Measurements from ENCODE around the gene PTCHD1. TPM values are rescaled to one million over a fixed set of nuclear protein-coding genes. Genes with fewer than 3 reads are reported as not detected.

Gene PTCHD1
- polyA plus RNA-seq, 1 of the 3 experiments (the other 2 are of a cell fraction), result not detected

GRCh38 chrX:23364416-23364815 is 29.8 kb downstream of the PTCHD1 start:
- Histone ChIP-seq H3K9me3 (no peaks in the 10 kb centered on the region), H3K4me1 (ENCODE audit: control insufficient read depth in 1 of 2, insufficient read depth in 2 of 2, low read depth in 1 of 2, low read length in 1 of 2) (no peaks in the 10 kb centered on the region), H3K27ac (ENCODE audit: low read depth in 2 of 2, low read length in 1 of 2) (no peak overlapping the region), H3K79me2 (ENCODE audit: insufficient read depth) (no peaks in the 10 kb centered on the region), H3F3A (replicated peaks; ENCODE audit: insufficient read depth) (no peaks in the 10 kb centered on the region), H3K27me3 (ENCODE audit: insufficient read depth) (peaks cover 12% of the 10 kb centered on the region), H3K9ac (no peak overlapping the region), H2AFZ (ENCODE audit: low read depth) (no peak overlapping the region), H3K4me3 (ENCODE audit: low read depth in 2 of 2, low read length in 1 of 2) (no peak overlapping the region), H3K4me2 (no peak overlapping the region), H4K20me1 (ENCODE audit: insufficient read depth) (no peaks in the 10 kb centered on the region), H3K9me2 (no peaks in the 10 kb centered on the region), H3K36me3 (replicated peaks in 1 of 2; ENCODE audit: control insufficient read depth in 1 of 2, insufficient read depth in 2 of 2, low read length in 1 of 2) (no peaks in the 10 kb centered on the region)
- 8% methylated on average over 2 of the region's 3 CpGs for WGBS (ENCODE audit: low lambda C conversion rate)
- POLR2A ChIA-PET, result no interaction called here
- DNase-seq, result no peak
- CTCF ChIA-PET, result no interaction called here
- TF ChIP-seq, protein P1, sequence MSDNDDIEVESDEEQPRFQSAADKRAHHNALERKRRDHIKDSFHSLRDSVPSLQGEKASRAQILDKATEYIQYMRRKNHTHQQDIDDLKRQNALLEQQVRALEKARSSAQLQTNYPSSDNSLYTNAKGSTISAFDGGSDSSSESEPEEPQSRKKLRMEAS (IDR thresholded peaks at IDR 0.05; ENCODE audit: low read depth), result no peak
- TF ChIP-seq RFX5 (IDR thresholded peaks at IDR 0.05; ENCODE audit: low read length), result no peak
- no peak for TF ChIP-seq GATA2 (CRISPR knock-in tag; IDR thresholded peaks at IDR 0.05)
- TF ChIP-seq MXI1 (IDR thresholded peaks at IDR 0.05; ENCODE audit: low read depth, low read length), result no peak
- TF ChIP-seq POLR2AphosphoS5 (IDR thresholded peaks at IDR 0.05; ENCODE audit: low read depth, low read length), result no peak
- TF ChIP-seq NFIC (IDR thresholded peaks at IDR 0.05; ENCODE audit: borderline replicate concordance), result no peak
- no peak for TF ChIP-seq FOSL2 (IDR thresholded peaks at IDR 0.05; ENCODE audit: borderline replicate concordance, low read depth)
- no peak for TF ChIP-seq CTCF (IDR thresholded peaks at IDR 0.05)
- no peak for TF ChIP-seq FOXJ3 (CRISPR knock-in tag; IDR thresholded peaks at IDR 0.05)
- no peak for TF ChIP-seq SIN3A (IDR thresholded peaks at IDR 0.05; ENCODE audit: borderline replicate concordance, low read depth, low read length)

DNA sequence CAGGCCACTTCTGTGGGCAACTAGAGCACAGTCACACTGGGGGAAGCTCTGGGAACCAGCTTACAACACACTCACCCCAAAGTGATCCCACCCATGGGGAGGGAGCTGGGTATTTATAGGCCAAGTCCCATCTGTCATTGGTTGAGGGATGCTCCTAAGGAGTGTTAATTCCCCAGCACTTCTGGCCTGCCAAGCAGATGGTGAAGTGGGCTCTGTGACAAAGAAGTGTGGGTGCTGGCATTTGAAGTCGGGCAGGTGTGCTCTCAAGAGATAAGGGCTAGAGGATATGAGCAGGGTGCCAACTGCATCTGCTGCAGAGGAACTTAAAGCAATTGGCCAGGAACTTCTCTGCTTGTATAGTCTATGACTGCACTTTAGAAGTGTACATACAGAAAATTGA is 30.9 kb downstream of the PTCHD1 start:
- no peak for DNase-seq
- H2AFZ ChIP-seq (ENCODE audit: low read depth), result no peak overlapping the region
- H3K27ac ChIP-seq (ENCODE audit: low read depth in 2 of 2, low read length in 1 of 2), result no peak overlapping the region
- no peaks in the 10 kb centered on the region for H3F3A ChIP-seq (replicated peaks; ENCODE audit: insufficient read depth)
- no peak overlapping the region for H3K9ac ChIP-seq
- H3K27me3 ChIP-seq (ENCODE audit: insufficient read depth), result peaks cover 20% of the 10 kb centered on the region
- H3K79me2 ChIP-seq (ENCODE audit: insufficient read depth), result no peaks in the 10 kb centered on the region
- no peaks in the 10 kb centered on the region for H3K9me3 ChIP-seq
- H3K9me2 ChIP-seq, result no peaks in the 10 kb centered on the region
- H3K4me2 ChIP-seq, result no peak overlapping the region
- H4K20me1 ChIP-seq (ENCODE audit: insufficient read depth), result no peaks in the 10 kb centered on the region
- CTCF ChIA-PET, result interaction anchor here (1.0 kb wide), 1 partner anchor 48 kb away, joined by 3 read pairs; no protein-coding TSS in a partner anchor
- WGBS (ENCODE audit: low lambda C conversion rate), result 15% methylated on average over 1 of the region's 1 CpG
- H3K36me3 ChIP-seq (replicated peaks in 1 of 2; ENCODE audit: control insufficient read depth in 1 of 2, insufficient read depth in 2 of 2, low read length in 1 of 2), result no peaks in the 10 kb centered on the region
- no peaks in the 10 kb centered on the region for H3K4me1 ChIP-seq (ENCODE audit: control insufficient read depth in 1 of 2, insufficient read depth in 2 of 2, low read depth in 1 of 2, low read length in 1 of 2)
- H3K4me3 ChIP-seq (ENCODE audit: low read depth in 2 of 2, low read length in 1 of 2), result no peak overlapping the region
- POLR2A ChIA-PET, result no interaction called here
- TF ChIP-seq RAD21 (IDR thresholded peaks at IDR 0.05; ENCODE audit: low read length), result no peak
- no peak for TF ChIP-seq SIN3A (IDR thresholded peaks at IDR 0.05; ENCODE audit: borderline replicate concordance, low read depth, low read length)
- TF ChIP-seq POLR2AphosphoS5 (IDR thresholded peaks at IDR 0.05; ENCODE audit: low read depth, low read length), result no peak
- no peak for TF ChIP-seq TAF1 (IDR thresholded peaks at IDR 0.05; ENCODE audit: borderline replicate concordance, low read depth, low read length)
- no peak for TF ChIP-seq IRF3 (IDR thresholded peaks at IDR 0.05; ENCODE audit: low read depth, low read length)
- no peak for TF ChIP-seq TEAD4 (IDR thresholded peaks at IDR 0.05; ENCODE audit: borderline replicate concordance, insufficient read depth)
- TF ChIP-seq, protein P2, sequence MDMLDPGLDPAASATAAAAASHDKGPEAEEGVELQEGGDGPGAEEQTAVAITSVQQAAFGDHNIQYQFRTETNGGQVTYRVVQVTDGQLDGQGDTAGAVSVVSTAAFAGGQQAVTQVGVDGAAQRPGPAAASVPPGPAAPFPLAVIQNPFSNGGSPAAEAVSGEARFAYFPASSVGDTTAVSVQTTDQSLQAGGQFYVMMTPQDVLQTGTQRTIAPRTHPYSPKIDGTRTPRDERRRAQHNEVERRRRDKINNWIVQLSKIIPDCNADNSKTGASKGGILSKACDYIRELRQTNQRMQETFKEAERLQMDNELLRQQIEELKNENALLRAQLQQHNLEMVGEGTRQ (IDR thresholded peaks at IDR 0.05; ENCODE audit: borderline replicate concordance, low read depth, low read length), result no peak
- TF ChIP-seq, protein P3, sequence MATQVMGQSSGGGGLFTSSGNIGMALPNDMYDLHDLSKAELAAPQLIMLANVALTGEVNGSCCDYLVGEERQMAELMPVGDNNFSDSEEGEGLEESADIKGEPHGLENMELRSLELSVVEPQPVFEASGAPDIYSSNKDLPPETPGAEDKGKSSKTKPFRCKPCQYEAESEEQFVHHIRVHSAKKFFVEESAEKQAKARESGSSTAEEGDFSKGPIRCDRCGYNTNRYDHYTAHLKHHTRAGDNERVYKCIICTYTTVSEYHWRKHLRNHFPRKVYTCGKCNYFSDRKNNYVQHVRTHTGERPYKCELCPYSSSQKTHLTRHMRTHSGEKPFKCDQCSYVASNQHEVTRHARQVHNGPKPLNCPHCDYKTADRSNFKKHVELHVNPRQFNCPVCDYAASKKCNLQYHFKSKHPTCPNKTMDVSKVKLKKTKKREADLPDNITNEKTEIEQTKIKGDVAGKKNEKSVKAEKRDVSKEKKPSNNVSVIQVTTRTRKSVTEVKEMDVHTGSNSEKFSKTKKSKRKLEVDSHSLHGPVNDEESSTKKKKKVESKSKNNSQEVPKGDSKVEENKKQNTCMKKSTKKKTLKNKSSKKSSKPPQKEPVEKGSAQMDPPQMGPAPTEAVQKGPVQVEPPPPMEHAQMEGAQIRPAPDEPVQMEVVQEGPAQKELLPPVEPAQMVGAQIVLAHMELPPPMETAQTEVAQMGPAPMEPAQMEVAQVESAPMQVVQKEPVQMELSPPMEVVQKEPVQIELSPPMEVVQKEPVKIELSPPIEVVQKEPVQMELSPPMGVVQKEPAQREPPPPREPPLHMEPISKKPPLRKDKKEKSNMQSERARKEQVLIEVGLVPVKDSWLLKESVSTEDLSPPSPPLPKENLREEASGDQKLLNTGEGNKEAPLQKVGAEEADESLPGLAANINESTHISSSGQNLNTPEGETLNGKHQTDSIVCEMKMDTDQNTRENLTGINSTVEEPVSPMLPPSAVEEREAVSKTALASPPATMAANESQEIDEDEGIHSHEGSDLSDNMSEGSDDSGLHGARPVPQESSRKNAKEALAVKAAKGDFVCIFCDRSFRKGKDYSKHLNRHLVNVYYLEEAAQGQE (IDR thresholded peaks at IDR 0.05; ENCODE audit: low read depth, low read length), result no peak
- no peak for TF ChIP-seq GABPA (IDR thresholded peaks at IDR 0.05; ENCODE audit: low read depth)
- TF ChIP-seq RFX5 (IDR thresholded peaks at IDR 0.05; ENCODE audit: low read length), result no peak
- TF ChIP-seq YY1 (IDR thresholded peaks at IDR 0.05; ENCODE audit: low read depth), result no peak
- TF ChIP-seq PBX3 (IDR thresholded peaks at IDR 0.05), result no peak

All from SK-N-SH (cell line).